ENCODE measurements around the gene AVPI1.
"Not testable (repeated sequence)": the region's sequence is repeated elsewhere in the genome, so short reads cannot be mapped to it uniquely, and the experiment has no call there.

AVPI1 gene

GRCh38 chr10:97705006-97705670 is 18.1 kb upstream of the AVPI1 start:
- H3K4me3 ChIP-seq (ENCODE audit: low read depth, low read length): no peak overlapping the region
- no peak for DNase-seq (ENCODE audit: low read depth)
- in situ Hi-C loops (cut with HindIII; ENCODE audit: low sequenced_read_pairs): no loop called here
- no peak for TF ChIP-seq CTCF (IDR thresholded peaks at IDR 0.05; ENCODE audit: low read depth, low read length, missing control alignments)

- H3K4me3 ChIP-seq (ENCODE audit: low read depth, low read length): no peak overlapping the region
- DNase-seq (ENCODE audit: low read depth): no peak
- in situ Hi-C loops (cut with HindIII; ENCODE audit: low sequenced_read_pairs): no loop called here
- no peak for TF ChIP-seq CTCF (IDR thresholded peaks at IDR 0.05; ENCODE audit: low read depth, low read length, missing control alignments)
Observed at GRCh38 chr10:97704341-97704740, 17.3 kb upstream of the AVPI1 start.

GRCh38 chr10:97703398-97704067 is 16.5 kb upstream of the AVPI1 start:
- TF ChIP-seq CTCF (IDR thresholded peaks at IDR 0.05; ENCODE audit: low read depth, low read length, missing control alignments): no peak
- in situ Hi-C loops (cut with HindIII; ENCODE audit: low sequenced_read_pairs): no loop called here
- no peak overlapping the region for H3K4me3 ChIP-seq (ENCODE audit: low read depth, low read length)
- no peak for DNase-seq (ENCODE audit: low read depth)

GRCh38 chr10:97701438-97702069 is 14.5 kb upstream of the AVPI1 start:
- peak; percentile 96 for TF ChIP-seq CTCF (IDR thresholded peaks at IDR 0.05; ENCODE audit: low read depth, low read length, missing control alignments)
- DNase-seq (ENCODE audit: low read depth): peak; percentile 56
- no peak overlapping the region for H3K4me3 ChIP-seq (ENCODE audit: low read depth, low read length)
- in situ Hi-C loops (cut with HindIII; ENCODE audit: low sequenced_read_pairs): no loop called here

- H3K4me3 ChIP-seq (ENCODE audit: low read depth, low read length); in situ Hi-C loops (cut with HindIII; ENCODE audit: low sequenced_read_pairs); DNase-seq (ENCODE audit: low read depth): not testable (repeated sequence)
Observed at GRCh38 chr10:97698072-97698655, 11.1 kb upstream of the AVPI1 start.

DNA sequence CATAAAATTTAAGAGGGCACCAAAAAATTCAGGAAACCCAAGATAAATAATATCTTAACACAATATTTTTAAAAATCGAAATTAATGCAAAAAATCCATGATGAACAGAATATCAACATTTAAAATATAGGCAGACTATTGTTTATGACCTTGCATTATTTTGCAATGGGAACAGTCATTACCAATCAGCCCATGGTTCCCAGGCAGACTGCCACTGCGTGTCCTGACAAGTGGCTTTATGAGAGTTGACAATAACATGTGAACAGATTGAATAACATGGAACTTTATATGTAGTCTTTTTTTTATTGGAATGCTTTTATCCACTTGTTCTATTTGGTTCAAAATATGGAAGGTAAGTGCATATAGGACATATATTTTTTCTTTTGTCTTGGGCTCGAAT is 3.1 kb upstream of the AVPI1 start:
- H3K4me3 ChIP-seq (ENCODE audit: low read depth, low read length): no peak overlapping the region
- no peak for DNase-seq (ENCODE audit: low read depth)
- no peak for TF ChIP-seq CTCF (IDR thresholded peaks at IDR 0.05; ENCODE audit: low read depth, low read length, missing control alignments)
- in situ Hi-C loops (cut with HindIII; ENCODE audit: low sequenced_read_pairs): no loop called here
